H1 (cell line): ENCODE results near the gene ARL3.

Source experiments
- ATF3 ChIP-seq: IDR thresholded peaks from 2 replicates; pipeline ENCODE4 v1.6.1; 2011; ENCODE audit warnings: low read depth, mild to moderate bottlenecking, low read length; ENCODE audit not compliant: insufficient read depth
- CTCF ChIP-seq, 3 experiments: IDR thresholded peaks; 1 replicate in 2 of 3; 2 replicates in 1 of 3; pipeline versions ENCODE4 v1.5.1 to v1.6.1; 2011; ENCODE audit warnings: low read length in 3 of 3, mild to moderate bottlenecking in 3 of 3, inconsistent platforms in 2 of 3, low read depth in 1 of 3, moderate library complexity in 1 of 3; ENCODE audit not compliant: insufficient read depth in 1 of 3; ENCODE audit errors: control extremely low read depth in 1 of 3
- EP300 ChIP-seq, 2 experiments: IDR thresholded peaks; 1 replicate in 1 of 2; 2 replicates in 1 of 2; pipeline ENCODE4 v1.6.1; 2011 to 2012; ENCODE audit warnings: low read depth in 2 of 2, low read length in 2 of 2, mild to moderate bottlenecking in 2 of 2, borderline replicate concordance in 1 of 2, inconsistent platforms in 1 of 2, moderate library complexity in 1 of 2
- EZH2 ChIP-seq: fragments of 200-600 bp; sonication (generic); IDR thresholded peaks from 2 replicates; pipeline ENCODE4 v1.7.1; 2012; ENCODE audit warnings: low read depth, mild to moderate bottlenecking, moderate library complexity, low read length, inconsistent platforms; ENCODE audit not compliant: severe bottlenecking
- FOSL1 ChIP-seq: IDR thresholded peaks from 2 replicates; pipeline ENCODE4 v1.6.1; 2011; ENCODE audit warnings: mild to moderate bottlenecking, low read depth, low read length, moderate library complexity; ENCODE audit not compliant: insufficient read depth
- JUND ChIP-seq: IDR thresholded peaks from 2 replicates; pipeline ENCODE4 v1.6.1; 2011; ENCODE audit warnings: mild to moderate bottlenecking, improper control_type of control experiment, low read length
- MAX ChIP-seq: IDR thresholded peaks from 2 replicates; pipeline ENCODE4 v1.6.1; 2012; ENCODE audit warnings: inconsistent platforms
- POLR2AphosphoS5 ChIP-seq: IDR thresholded peaks from 2 replicates; pipeline ENCODE4 v1.6.1; 2011; ENCODE audit warnings: low read depth, low read length
- TAF1 ChIP-seq: IDR thresholded peaks from 2 replicates; pipeline ENCODE4 v1.6.1; 2011; ENCODE audit warnings: mild to moderate bottlenecking, low read depth, low read length
- ZNF274 ChIP-seq: IDR thresholded peaks from 2 replicates; pipeline ENCODE4 v1.7.0; 2012; ENCODE audit warnings: low read length, borderline replicate concordance; ENCODE audit errors: extremely low read depth

- no peak for TF ChIP-seq ZNF274
- TF ChIP-seq EZH2: no peak
- no peak for TF ChIP-seq CTCF (IDR thresholded peaks at IDR 0.05; ENCODE audit: control extremely low read depth in 1 of 3, insufficient read depth in 1 of 3, low read depth in 1 of 3, low read length in 3 of 3)
- TF ChIP-seq FOSL1: no peak
- no peak for TF ChIP-seq ATF3
- no peak for TF ChIP-seq JUND
- TF ChIP-seq EP300 (IDR thresholded peaks at IDR 0.05; ENCODE audit: borderline replicate concordance in 1 of 2, low read depth in 2 of 2, low read length in 2 of 2): no peak
- no peak for TF ChIP-seq MAX
- TF ChIP-seq TAF1: no peak
- TF ChIP-seq POLR2AphosphoS5: no peak
Measured at GRCh38 chr10:102702742-102703141, 11.5 kb downstream of the ARL3 start.
